GM12864 (cell line): ENCODE data around the gene ZNF526.

Source experiments
- DNase-seq: peaks from one replicate; pipeline ENCODE4 v3.0.0-alpha.2; 2011; ENCODE audit warnings: low read depth
- H3K4me3 ChIP-seq: 2 replicates; pipeline ENCODE4 v1.5.1; 2011; ENCODE audit warnings: mild to moderate bottlenecking, low read depth, low read length, control low read depth
- TF ChIP-seq, protein P1 (sequence below): IDR thresholded peaks from 2 replicates; pipeline ENCODE4 v1.5.1; 2011; ENCODE audit warnings: low read depth, mild to moderate bottlenecking, moderate library complexity, low read length, control low read depth, inconsistent platforms; ENCODE audit errors: missing control alignments

The ZNF526 gene

DNA sequence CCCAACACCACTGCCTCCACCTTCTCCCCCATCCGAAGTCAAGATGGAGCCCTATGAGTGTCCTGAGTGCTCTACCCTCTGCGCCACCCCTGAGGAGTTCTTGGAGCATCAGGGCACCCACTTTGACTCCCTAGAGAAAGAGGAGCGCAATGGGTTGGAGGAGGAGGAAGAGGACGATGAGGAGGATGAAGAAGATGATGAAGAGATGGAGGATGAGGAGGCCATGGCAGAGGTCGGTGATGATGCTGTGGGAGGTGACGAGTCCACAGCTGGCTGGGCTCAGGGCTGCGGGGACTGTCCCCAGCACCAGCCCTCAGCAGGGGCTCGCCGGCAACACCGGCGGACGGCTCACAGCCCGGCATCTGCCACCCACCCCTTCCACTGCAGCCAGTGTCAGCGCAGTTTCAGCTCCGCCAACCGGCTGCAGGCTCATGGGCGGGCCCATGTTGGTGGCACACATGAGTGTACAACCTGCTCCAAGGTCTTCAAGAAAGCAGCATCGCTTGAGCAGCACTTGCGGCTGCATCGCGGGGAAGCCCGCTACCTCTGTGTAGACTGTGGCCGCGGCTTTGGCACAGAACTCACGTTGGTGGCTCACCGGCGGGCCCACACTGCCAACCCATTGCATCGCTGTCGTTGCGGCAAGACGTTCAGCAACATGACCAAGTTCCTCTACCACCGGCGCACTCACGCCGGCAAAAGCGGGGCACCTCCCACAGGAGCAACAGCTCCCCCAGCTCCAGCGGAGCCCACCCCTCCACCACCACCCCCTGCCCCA, 5.0 kb downstream of the ZNF526 start:
- DNase-seq: no peak
- TF ChIP-seq, protein P1, sequence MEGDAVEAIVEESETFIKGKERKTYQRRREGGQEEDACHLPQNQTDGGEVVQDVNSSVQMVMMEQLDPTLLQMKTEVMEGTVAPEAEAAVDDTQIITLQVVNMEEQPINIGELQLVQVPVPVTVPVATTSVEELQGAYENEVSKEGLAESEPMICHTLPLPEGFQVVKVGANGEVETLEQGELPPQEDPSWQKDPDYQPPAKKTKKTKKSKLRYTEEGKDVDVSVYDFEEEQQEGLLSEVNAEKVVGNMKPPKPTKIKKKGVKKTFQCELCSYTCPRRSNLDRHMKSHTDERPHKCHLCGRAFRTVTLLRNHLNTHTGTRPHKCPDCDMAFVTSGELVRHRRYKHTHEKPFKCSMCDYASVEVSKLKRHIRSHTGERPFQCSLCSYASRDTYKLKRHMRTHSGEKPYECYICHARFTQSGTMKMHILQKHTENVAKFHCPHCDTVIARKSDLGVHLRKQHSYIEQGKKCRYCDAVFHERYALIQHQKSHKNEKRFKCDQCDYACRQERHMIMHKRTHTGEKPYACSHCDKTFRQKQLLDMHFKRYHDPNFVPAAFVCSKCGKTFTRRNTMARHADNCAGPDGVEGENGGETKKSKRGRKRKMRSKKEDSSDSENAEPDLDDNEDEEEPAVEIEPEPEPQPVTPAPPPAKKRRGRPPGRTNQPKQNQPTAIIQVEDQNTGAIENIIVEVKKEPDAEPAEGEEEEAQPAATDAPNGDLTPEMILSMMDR: no peak

DNA sequence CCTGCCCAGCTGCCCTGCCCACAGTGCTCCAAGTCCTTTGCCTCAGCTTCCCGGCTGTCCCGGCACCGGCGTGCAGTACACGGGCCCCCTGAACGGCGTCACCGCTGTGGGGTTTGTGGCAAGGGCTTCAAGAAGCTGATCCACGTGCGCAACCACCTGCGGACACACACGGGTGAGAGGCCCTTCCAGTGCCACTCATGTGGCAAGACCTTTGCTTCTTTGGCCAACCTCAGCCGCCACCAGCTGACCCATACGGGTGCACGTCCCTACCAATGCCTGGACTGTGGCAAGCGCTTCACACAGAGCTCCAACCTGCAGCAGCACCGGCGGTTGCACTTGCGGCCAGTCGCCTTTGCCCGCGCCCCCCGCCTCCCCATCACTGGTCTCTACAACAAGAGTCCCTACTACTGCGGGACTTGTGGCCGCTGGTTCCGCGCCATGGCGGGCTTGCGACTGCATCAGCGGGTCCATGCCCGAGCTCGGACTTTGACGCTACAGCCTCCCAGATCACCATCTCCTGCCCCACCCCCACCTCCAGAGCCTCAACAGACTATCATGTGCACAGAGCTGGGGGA, 5.7 kb downstream of the ZNF526 start:
- no peak for DNase-seq
- TF ChIP-seq, protein P1: no peak
- H3K4me3 ChIP-seq: no peak overlapping the region

More for the DNA sequence above, 5.0 kb downstream of the ZNF526 start:
- no peak overlapping the region for H3K4me3 ChIP-seq

DNA sequence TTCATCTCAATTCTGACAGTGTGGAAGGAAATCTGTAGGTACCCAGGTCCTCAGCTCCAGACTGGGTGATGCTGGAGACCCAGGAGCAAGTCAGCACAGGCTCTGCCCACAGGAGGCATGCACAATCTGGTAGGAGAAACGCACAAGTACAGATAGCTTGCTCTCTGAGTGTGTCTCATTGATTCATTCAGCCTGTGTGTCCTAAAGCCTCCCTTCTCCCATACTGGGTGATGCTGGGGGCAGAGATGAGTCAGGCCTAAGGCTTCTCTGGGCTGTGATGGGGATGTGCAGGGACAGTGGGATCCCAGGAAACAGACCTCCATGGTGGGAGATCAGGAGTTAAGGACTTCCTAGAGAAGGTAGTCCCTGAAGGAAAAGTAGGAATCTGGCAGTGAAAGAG, 6.8 kb downstream of the ZNF526 start:
- DNase-seq: no peak
- H3K4me3 ChIP-seq: no peak overlapping the region
- TF ChIP-seq, protein P1: no peak

DNA sequence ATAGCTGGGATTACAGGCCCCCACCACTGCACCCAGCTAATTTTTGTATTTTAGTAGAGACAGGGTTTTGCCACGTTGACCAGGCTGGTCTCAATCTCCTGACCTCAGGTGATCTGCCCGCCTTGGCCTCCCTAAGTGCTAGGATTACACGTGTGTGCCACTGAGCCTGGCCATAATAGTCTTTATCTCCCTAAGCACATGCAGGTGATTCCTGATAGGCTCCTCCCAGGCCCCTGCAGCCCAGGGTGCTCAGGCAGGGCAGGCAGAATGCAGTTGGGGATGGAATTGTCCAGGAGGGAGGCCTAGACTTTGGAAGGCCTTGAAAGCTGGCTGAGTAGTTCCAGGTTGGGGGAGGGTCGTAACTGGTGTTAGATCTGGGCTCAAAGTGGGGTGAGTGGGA, 8.5 kb downstream of the ZNF526 start:
- DNase-seq: no peak
- no peak overlapping the region for H3K4me3 ChIP-seq
- TF ChIP-seq, protein P1: no peak

DNA sequence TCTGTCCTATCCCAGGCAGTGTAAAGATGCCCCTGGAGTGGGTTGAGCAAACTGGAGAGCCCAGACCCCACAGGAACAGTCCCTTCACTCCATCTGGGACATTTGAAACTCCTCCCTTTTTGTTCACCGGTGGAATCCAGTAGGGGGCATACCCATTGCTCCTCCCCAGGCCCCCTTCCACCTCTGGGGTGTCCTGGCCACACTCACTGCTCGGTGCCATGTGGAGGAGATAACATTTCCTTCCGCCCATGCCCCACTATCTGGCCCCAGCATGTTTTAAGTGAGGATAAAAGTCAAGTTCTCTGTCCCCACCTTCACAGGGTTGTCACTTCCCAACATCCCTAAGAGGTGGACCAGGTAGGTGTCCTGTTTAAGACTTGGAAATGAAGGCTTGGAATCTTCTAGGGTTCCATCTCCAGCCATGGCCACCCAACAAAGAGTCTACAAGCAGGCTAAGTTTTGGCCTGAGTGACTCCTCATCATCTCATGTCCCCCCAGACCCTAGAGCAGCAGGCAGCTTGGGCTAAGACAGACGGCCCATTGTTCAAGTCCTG, 9.3 kb downstream of the ZNF526 start:
- DNase-seq: no peak
- TF ChIP-seq, protein P1: peak; percentile 6
- H3K4me3 ChIP-seq: no peak overlapping the region

DNA sequence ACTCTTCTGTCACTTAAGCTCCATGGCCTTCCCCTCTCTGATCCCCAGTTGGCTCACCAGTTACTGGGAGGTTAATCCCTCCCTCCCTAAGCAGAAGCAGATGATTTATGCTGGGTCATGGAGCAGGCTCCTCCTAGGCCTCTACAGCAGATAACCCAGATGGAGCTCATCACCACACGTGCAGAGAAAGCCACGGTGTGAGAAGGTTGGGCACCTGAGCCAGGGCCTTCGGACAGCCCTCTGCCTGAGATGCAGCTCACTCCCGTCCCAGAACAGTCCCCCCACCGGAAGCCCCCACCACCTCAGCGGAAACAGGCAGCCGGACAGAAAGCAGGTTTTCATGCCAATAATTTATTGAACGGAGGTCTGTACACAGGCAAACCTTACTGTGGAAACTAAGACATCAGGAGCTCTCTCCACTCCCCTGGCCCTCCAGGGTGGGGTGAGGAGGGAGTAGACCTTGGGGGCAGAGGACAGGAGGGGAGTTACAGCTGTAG, 9.8 kb downstream of the ZNF526 start:
- TF ChIP-seq, protein P1: no peak
- no peak for DNase-seq
- no peak overlapping the region for H3K4me3 ChIP-seq

DNA sequence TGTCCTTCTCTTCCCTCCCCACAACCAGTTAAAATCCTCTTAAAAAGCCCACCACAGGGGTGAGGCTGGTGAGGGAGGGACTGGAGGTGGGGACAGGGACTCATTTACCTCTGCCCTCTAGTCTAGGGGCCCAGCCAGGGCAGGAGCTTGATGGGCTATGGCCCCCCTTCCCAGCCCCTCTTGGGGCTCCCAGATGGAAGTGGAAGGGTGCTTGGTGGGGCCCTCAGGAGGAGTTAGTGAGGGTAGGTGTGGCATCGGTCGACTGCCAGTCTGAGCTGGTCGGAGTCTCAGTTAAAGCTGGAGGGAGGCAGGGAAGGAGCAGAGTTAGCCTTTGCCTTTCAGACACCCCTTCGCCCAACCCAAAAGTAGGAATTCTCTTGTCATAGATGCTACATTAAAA, 10.5 kb downstream of the ZNF526 start:
- no peak for DNase-seq
- TF ChIP-seq, protein P1: no peak
- H3K4me3 ChIP-seq: no peak overlapping the region
